ENCODE results near the gene BRIP1. TPM values are rescaled to one million over a fixed set of nuclear protein-coding genes. Genes with fewer than 3 reads are reported as not detected.
"Not testable (repeated sequence)": the region's sequence is repeated elsewhere in the genome, so short reads cannot be mapped to it uniquely, and the experiment has no call there.

Gene BRIP1
- total RNA-seq, 1 experiment from 2014 or later = 4.7 TPM

DNA sequence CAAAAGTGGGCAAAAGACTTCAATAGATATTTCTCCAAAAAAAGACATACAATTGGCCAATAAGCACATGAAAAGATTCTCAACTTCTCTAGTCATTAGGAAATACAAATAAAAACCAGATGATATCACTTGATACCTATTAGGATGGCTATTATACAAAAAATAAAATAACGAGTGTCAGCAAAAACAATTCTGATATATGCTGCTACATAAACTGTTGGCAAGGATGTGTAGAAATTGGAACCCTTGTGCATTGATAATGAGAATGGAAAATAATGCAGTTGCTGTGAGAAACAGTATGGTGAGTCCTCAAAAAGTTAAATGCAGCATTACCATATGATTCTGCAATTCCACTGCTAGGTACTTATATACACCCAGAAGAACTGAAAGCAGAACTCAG is 80.6 kb downstream of the BRIP1 start:
- Mint-ChIP-seq H3K4me1 (ENCODE audit: insufficient read depth, unreplicated experiment) (no peaks in the 10 kb centered on the region), H3K27me3 (ENCODE audit: insufficient read depth, unreplicated experiment) (no peaks in the 10 kb centered on the region), H3K36me3 (ENCODE audit: insufficient read depth, unreplicated experiment) (no peaks in the 10 kb centered on the region), H3K4me3 (ENCODE audit: unreplicated experiment) (no peak overlapping the region), H3K9me3 (ENCODE audit: unreplicated experiment) (no peaks in the 10 kb centered on the region), H3K27ac (ENCODE audit: low read depth, unreplicated experiment) (no peak overlapping the region)
- ChIA-PET POLR2A (no interaction called here), CTCF (interaction anchor here (0.7 kb wide), 1 partner anchor 41 kb away, joined by 3 read pairs; no protein-coding TSS in a partner anchor)
- no peak for DNase-seq (ENCODE audit: unreplicated experiment)
- TF ChIP-seq, protein P1, sequence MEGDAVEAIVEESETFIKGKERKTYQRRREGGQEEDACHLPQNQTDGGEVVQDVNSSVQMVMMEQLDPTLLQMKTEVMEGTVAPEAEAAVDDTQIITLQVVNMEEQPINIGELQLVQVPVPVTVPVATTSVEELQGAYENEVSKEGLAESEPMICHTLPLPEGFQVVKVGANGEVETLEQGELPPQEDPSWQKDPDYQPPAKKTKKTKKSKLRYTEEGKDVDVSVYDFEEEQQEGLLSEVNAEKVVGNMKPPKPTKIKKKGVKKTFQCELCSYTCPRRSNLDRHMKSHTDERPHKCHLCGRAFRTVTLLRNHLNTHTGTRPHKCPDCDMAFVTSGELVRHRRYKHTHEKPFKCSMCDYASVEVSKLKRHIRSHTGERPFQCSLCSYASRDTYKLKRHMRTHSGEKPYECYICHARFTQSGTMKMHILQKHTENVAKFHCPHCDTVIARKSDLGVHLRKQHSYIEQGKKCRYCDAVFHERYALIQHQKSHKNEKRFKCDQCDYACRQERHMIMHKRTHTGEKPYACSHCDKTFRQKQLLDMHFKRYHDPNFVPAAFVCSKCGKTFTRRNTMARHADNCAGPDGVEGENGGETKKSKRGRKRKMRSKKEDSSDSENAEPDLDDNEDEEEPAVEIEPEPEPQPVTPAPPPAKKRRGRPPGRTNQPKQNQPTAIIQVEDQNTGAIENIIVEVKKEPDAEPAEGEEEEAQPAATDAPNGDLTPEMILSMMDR (IDR thresholded peaks at IDR 0.05; ENCODE audit: unreplicated experiment) = no peak
- BruUV-seq (replicated peaks) = no TSS peak
- intact Hi-C loops (cut with micrococcal nuclease) = no loop called here

DNA sequence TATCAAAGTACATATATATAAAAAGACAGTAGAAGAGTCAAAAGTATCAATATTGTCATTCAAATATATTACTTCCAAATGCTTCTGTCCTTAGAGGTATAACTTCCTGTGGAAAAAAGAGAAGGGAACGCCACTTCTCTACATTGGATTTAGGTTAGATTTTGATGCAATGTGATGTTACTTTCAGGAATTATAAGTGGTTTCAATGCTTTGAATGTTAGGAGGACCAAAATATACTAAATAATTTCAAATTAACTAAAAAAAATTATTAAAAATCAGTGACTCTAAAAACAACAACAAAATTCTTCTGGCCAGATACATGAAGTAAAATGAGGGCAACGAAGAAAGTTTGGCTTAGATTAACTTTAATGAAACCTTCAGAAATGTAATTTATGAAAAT is 88.0 kb downstream of the BRIP1 start:
- Mint-ChIP-seq H3K27me3 (ENCODE audit: insufficient read depth, unreplicated experiment) (no peaks in the 10 kb centered on the region), H3K4me1 (ENCODE audit: insufficient read depth, unreplicated experiment) (no peaks in the 10 kb centered on the region), H3K36me3 (ENCODE audit: insufficient read depth, unreplicated experiment) (no peaks in the 10 kb centered on the region), H3K9me3 (ENCODE audit: unreplicated experiment) (peaks cover 6% of the 10 kb centered on the region), H3K27ac (ENCODE audit: low read depth, unreplicated experiment) (no peak overlapping the region), H3K4me3 (ENCODE audit: unreplicated experiment) (no peak overlapping the region)
- CTCF ChIA-PET = no interaction called here
- no peak for DNase-seq (ENCODE audit: unreplicated experiment)
- intact Hi-C loops (cut with micrococcal nuclease) = no loop called here
- TF ChIP-seq, protein P1 (IDR thresholded peaks at IDR 0.05; ENCODE audit: unreplicated experiment) = no peak
- POLR2A ChIA-PET = no interaction called here
- no TSS peak for BruUV-seq (replicated peaks)

DNA sequence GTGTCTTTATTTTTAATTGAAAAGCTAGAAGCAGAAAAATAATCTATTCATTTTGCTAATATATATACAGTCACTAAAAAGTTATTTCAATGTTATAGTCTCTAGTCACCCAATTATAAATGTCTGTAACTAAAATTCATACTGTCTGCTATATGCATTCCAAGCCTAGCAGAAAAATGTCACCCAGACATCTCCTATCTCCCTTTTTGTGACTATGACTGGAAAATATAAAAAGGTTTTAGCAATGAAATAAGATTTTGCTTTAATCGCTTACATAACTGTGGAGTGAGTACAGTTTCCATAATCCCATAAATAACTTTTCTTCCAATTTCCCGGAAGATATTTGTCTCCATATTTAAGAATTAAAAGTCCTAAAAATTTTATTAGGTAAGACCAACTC is 88.6 kb downstream of the BRIP1 start:
- no peaks in the 10 kb centered on the region for H3K27me3 Mint-ChIP-seq (ENCODE audit: insufficient read depth, unreplicated experiment)
- POLR2A ChIA-PET = no interaction called here
- BruUV-seq (replicated peaks) = no TSS peak
- intact Hi-C loops (cut with micrococcal nuclease) = no loop called here
- DNase-seq (ENCODE audit: unreplicated experiment) = no peak
- H3K4me1 Mint-ChIP-seq (ENCODE audit: insufficient read depth, unreplicated experiment) = no peaks in the 10 kb centered on the region
- H3K27ac Mint-ChIP-seq (ENCODE audit: low read depth, unreplicated experiment) = no peak overlapping the region
- H3K9me3 Mint-ChIP-seq (ENCODE audit: unreplicated experiment) = peaks cover 12% of the 10 kb centered on the region
- H3K36me3 Mint-ChIP-seq (ENCODE audit: insufficient read depth, unreplicated experiment) = no peaks in the 10 kb centered on the region
- CTCF ChIA-PET = no interaction called here
- TF ChIP-seq, protein P1 (IDR thresholded peaks at IDR 0.05; ENCODE audit: unreplicated experiment) = no peak
- no peak overlapping the region for H3K4me3 Mint-ChIP-seq (ENCODE audit: unreplicated experiment)

DNA sequence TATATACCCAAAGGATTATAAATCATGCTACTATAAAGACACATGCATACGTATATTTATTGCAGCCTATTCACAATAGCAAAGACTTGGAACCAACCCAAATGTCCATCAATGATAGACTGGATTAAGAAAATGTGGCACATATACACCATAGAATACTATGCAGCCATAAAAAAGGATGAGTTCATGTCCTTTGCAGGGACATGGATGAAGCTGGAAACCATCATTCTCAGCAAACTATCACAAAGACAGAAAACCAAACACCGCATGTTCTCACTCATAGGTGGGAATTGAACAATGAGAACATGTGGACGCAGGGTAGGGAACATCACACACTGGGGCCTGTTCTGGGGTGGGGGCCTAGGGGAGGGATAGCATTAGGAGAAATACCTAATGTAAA is 89.2 kb downstream of the BRIP1 start:
- POLR2A ChIA-PET; DNase-seq (ENCODE audit: unreplicated experiment); H3K4me3 Mint-ChIP-seq (ENCODE audit: unreplicated experiment); CTCF ChIA-PET; intact Hi-C loops (cut with micrococcal nuclease); H3K27me3 Mint-ChIP-seq (ENCODE audit: insufficient read depth, unreplicated experiment); H3K27ac Mint-ChIP-seq (ENCODE audit: low read depth, unreplicated experiment); H3K36me3 Mint-ChIP-seq (ENCODE audit: insufficient read depth, unreplicated experiment); H3K4me1 Mint-ChIP-seq (ENCODE audit: insufficient read depth, unreplicated experiment); BruUV-seq (replicated peaks): not testable (repeated sequence)
- H3K9me3 Mint-ChIP-seq (ENCODE audit: unreplicated experiment) = peaks cover 13% of the 10 kb centered on the region
